Measurements from ENCODE around the gene PARVB. TPM values are rescaled to one million over a fixed set of nuclear protein-coding genes. Genes with fewer than 3 reads are reported as not detected.

PARVB gene
- total RNA-seq, 4 donors from 2014 or later: 10.5 to 25.1 (median 14.6) TPM

- no peak for TF ChIP-seq CTCF (IDR thresholded peaks at IDR 0.05)
- no peak for TF ChIP-seq POLR2A (IDR thresholded peaks at IDR 0.05)
- 67 to 72% methylated on average over 5 of the region's 5 CpGs for WGBS, 2 donors
- DNase-seq (ENCODE audit: low spot score in 2 of 2): no peak
- no peak within 1 kb of the TSS for H3K4me3 ChIP-seq (ENCODE audit: low read depth, poor library complexity, severe bottlenecking)
- intact Hi-C loops (cut with DNase I; ENCODE audit: low total_unique reads): no loop called here
Observed at GRCh38 chr22:44180706-44181032, 156.6 kb downstream of the PARVB start, which contains the start of gene PARVG. PARVG (plus strand) TSS chr22:44180925; CDS start chr22:44183330, 2,405 bp downstream.

- no peak overlapping the region for H3K4me3 ChIP-seq (ENCODE audit: low read depth, poor library complexity, severe bottlenecking)
- intact Hi-C loops (cut with DNase I; ENCODE audit: low total_unique reads): no loop called here
- whole genome bisulfite sequencing, 2 donors: 45 to 66% methylated on average over 40 of the region's 40 CpGs
- DNase-seq (ENCODE audit: low spot score in 2 of 2): no peak
- TF ChIP-seq CTCF (IDR thresholded peaks at IDR 0.05) (no peak), POLR2A (IDR thresholded peaks at IDR 0.05) (no peak)
Observed at GRCh38 chr22:44181033-44181911, 157.2 kb downstream of the PARVB start.

- H3K4me3 ChIP-seq (ENCODE audit: low read depth, poor library complexity, severe bottlenecking): no peak overlapping the region
- WGBS, 2 donors: 62 to 70% methylated on average over 10 to 16 of the region's 17 CpGs
- intact Hi-C loops (cut with DNase I; ENCODE audit: low total_unique reads): no loop called here
- TF ChIP-seq CTCF (IDR thresholded peaks at IDR 0.05) (no peak), POLR2A (IDR thresholded peaks at IDR 0.05) (no peak)
- no peak for DNase-seq (ENCODE audit: low spot score in 2 of 2)
Observed at GRCh38 chr22:44181912-44182587, 157.9 kb downstream of the PARVB start.

GRCh38 chr22:44182588-44183286 lies 158.6 kb downstream of the PARVB start:
- intact Hi-C loops (cut with DNase I; ENCODE audit: low total_unique reads): no loop called here
- TF ChIP-seq CTCF (IDR thresholded peaks at IDR 0.05): no peak
- no peak for TF ChIP-seq POLR2A (IDR thresholded peaks at IDR 0.05)
- WGBS, 2 donors: 64 to 73% methylated on average over 17 of the region's 17 CpGs
- DNase-seq (ENCODE audit: low spot score in 2 of 2): peak in 1 of 2 donors; percentile 48
- H3K4me3 ChIP-seq (ENCODE audit: low read depth, poor library complexity, severe bottlenecking): no peak overlapping the region

- no peak overlapping the region for H3K4me3 ChIP-seq (ENCODE audit: low read depth, poor library complexity, severe bottlenecking)
- intact Hi-C loops (cut with DNase I; ENCODE audit: low total_unique reads): no loop called here
- TF ChIP-seq CTCF (IDR thresholded peaks at IDR 0.05) (no peak), POLR2A (IDR thresholded peaks at IDR 0.05) (no peak)
- DNase-seq (ENCODE audit: low spot score in 2 of 2): no peak
- 68 to 71% methylated on average over 8 of the region's 8 CpGs for WGBS, 2 donors
Observed at GRCh38 chr22:44183287-44183588, 159.1 kb downstream of the PARVB start.
